Measurements from ENCODE around the gene PPM1H.

PPM1H gene

GRCh38 chr12:62653304-62653703 lies 281.6 kb downstream of the PPM1H start:
- DNase-seq (ENCODE audit: low read depth in 2 of 2) = no peak

DNA sequence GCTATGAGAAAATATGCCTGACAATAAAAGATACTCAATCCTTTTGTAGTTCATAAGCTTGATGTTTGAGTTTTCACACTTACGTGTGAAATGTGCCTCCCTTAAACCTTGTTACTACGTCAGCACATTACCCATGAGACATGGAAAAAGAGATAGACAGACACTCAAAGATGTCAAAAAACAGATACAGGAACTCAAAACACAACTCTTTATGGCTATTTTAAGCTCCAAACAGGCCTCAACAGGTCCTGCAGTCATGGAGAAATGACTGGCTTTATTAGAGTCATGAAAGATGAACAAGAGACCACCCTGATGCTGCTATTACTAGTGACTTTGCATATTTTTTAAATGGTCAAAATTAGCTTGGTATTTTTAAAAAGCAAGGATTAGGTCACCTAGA lies 283.8 kb downstream of the PPM1H start:
- no peak for DNase-seq (ENCODE audit: low read depth in 2 of 2)

- no peak for DNase-seq (ENCODE audit: low read depth in 2 of 2)
These were observed 285.4 kb downstream of the PPM1H start for GRCh38 chr12:62649412-62650138.

- no peak for DNase-seq (ENCODE audit: low read depth in 2 of 2)
These were observed 287.4 kb downstream of the PPM1H start for GRCh38 chr12:62647586-62647985.

DNA sequence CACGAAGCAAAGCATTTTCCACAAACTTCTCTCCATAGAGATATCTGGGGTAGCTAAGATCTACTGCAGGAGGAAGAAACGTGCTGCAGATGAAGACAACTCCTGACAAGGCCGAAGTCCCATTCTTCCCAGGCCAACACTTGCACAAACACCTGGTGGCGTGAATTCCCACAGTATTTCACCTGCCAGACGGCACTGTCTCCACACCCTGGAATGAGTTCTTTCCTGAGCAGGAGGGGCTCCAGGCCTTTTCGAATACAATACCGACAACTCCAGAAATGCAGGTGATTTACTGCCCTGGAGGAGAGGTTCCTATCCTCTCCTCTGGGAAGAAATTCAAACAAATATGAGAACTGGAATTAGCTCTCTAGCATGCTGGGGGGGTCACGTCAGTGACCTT lies 288.4 kb downstream of the PPM1H start:
- DNase-seq (ENCODE audit: low read depth in 2 of 2) = no peak

DNA sequence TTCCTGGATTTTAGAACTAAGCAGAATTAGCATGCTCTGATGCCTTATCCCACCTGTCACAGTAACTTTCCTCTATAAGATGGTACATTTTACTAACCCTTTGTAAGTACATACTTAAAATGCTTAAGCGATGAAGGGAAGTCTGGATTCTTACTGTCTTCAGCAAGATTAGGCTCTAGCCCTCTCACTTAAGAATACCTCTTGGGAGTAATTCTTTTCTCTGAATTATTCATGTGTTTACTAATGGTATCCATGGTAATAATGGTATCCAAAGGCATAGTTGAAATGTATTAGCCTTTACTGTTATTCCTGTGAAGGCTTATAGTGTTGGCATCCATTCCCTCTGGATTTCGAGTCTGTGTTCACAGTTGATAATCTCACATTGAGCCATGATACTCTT lies 291.5 kb downstream of the PPM1H start:
- no peak for DNase-seq (ENCODE audit: low read depth in 2 of 2)

- DNase-seq (ENCODE audit: low read depth in 2 of 2) = no peak
These were observed 292.5 kb downstream of the PPM1H start for GRCh38 chr12:62642486-62642885.

DNA sequence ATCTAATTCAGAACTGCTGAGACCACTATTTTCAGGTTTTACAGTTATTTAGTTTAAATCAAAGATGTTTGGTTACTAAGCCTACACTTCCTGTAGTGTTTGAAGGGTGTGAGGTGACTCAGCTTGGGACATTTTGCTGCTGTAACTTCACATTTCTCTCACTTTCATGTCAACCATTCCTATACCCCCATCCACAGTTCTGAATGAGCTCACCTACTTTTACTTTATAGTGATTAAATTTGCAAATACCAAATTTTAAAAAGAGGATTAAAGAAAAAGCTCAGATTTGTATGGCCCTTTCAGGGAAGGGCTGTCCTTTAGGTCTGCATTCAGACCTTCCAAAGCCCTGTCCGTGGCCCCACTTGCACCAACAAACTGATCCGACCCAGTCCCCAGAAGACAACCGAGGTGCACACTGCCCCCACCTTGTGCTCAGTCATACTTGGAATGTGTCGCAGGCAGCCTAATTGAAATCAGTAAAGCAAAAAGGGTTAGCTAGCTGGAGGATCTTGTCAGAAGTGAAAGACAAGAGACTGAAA lies 294.0 kb downstream of the PPM1H start:
- DNase-seq (ENCODE audit: low read depth in 2 of 2) = no peak

GRCh38 chr12:62637679-62638078 lies 297.3 kb downstream of the PPM1H start:
- DNase-seq (ENCODE audit: low read depth in 2 of 2) = no peak

- no peak for DNase-seq (ENCODE audit: low read depth in 2 of 2)
These were observed 299.3 kb downstream of the PPM1H start for GRCh38 chr12:62635649-62636048.

GRCh38 chr12:62632411-62632918 lies 302.5 kb downstream of the PPM1H start:
- no peak for DNase-seq (ENCODE audit: low read depth in 2 of 2)

- DNase-seq (ENCODE audit: low read depth in 2 of 2) = no peak
These were observed 303.2 kb downstream of the PPM1H start for GRCh38 chr12:62631471-62632410.

GRCh38 chr12:62629971-62630739 lies 304.8 kb downstream of the PPM1H start:
- DNase-seq (ENCODE audit: low read depth in 2 of 2) = no peak

DNA sequence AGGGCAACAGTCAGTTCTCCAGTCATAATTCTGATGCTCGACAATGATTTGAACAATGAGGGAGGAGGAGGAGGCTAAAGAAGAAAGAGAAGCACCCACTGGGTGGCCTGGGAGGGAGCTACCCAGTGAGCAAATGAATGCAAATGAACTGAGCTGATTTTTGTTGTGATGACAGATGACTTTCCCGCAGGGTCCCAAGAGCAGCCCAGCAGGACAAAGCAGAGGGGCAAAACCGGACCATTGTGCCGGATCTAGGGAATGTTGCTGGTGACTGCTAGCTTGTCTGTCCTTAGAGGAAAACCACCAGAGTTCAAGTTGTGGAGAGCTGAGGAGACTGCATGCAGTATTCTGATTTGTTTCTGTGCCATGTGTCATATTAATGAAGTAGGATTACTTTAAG lies 305.5 kb downstream of the PPM1H start:
- DNase-seq (ENCODE audit: low read depth in 2 of 2) = no peak

GRCh38 chr12:62627181-62627580 lies 307.8 kb downstream of the PPM1H start:
- DNase-seq (ENCODE audit: low read depth in 2 of 2) = no peak

DNA sequence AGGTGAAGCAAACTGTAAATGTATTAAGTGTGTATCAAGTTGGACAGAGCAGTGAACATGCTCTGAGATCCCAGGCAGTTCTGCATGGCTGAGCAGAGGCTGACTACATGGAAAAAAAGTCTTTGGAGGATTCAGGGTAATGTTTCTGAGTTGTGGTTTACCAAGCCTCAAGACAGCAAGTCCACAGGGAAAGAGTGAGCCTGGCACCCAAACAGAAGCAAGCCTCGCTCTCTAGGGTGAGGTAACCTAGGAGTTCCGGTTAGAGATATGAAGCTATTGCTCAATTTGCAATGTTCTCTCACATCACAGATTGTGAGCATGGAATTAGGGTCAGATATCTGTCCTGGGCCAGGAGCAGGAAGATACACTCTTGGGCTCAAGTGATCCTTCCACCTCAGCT lies 309.7 kb downstream of the PPM1H start:
- DNase-seq (ENCODE audit: low read depth in 2 of 2) = no peak

GRCh38 chr12:62622177-62622576 lies 312.8 kb downstream of the PPM1H start:
- no peak for DNase-seq (ENCODE audit: low read depth in 2 of 2)

DNA sequence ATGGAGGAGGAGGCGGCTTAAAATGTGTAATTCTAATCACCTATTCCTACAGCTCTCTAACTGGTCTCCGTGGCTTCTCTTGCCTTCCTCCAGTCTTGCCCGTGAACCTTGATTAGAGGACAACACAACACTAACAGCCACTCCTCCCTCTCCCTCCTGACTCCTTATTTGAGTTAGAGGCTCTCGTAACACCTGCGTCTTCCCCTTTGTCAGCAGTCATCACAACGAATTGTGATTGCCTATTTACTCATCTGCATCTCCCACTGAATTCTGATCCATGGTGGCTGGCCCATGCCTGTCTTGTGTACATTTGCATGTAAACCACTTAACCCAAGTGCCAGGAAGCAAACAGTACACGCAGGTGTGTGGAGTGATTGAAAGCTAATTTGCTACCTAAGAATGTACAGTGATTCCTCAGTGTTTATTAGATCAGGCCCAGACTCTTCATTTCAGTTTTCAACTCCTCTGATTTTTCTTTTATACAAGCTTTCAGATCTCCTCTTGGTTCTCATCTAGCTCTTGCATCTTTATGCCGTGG lies 313.8 kb downstream of the PPM1H start:
- no peak for DNase-seq (ENCODE audit: low read depth in 2 of 2)

GRCh38 chr12:62618930-62619329 lies 316.0 kb downstream of the PPM1H start:
- DNase-seq (ENCODE audit: low read depth in 2 of 2) = no peak

- DNase-seq (ENCODE audit: low read depth in 2 of 2) = no peak
These were observed 316.6 kb downstream of the PPM1H start for GRCh38 chr12:62618319-62618718.

- DNase-seq (ENCODE audit: low read depth in 2 of 2) = no peak
These were observed 321.9 kb downstream of the PPM1H start for GRCh38 chr12:62613081-62613480.
